ENCODE data around the gene POU2F3.

DNA sequence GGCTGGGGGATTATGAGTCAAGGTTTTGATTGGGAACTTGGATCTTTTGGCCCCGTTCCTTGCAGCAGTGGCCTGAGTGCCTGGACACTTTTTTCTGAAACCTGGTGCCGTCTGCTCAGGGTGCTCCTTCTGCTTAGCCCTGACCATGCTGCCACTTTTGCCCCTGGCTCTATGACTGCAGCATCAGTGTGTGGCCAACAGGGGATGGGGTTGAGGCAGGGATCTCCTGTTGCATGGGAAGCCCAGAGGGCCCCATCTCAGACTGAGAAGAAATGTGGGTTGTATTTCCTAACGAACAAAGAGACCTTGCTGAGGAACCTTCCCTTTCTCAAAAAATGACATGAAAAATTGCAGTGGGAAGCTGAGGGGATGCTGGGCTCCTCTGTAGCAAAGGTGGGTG, 18.7 kb downstream of the POU2F3 start:
- TF ChIP-seq, protein P1, sequence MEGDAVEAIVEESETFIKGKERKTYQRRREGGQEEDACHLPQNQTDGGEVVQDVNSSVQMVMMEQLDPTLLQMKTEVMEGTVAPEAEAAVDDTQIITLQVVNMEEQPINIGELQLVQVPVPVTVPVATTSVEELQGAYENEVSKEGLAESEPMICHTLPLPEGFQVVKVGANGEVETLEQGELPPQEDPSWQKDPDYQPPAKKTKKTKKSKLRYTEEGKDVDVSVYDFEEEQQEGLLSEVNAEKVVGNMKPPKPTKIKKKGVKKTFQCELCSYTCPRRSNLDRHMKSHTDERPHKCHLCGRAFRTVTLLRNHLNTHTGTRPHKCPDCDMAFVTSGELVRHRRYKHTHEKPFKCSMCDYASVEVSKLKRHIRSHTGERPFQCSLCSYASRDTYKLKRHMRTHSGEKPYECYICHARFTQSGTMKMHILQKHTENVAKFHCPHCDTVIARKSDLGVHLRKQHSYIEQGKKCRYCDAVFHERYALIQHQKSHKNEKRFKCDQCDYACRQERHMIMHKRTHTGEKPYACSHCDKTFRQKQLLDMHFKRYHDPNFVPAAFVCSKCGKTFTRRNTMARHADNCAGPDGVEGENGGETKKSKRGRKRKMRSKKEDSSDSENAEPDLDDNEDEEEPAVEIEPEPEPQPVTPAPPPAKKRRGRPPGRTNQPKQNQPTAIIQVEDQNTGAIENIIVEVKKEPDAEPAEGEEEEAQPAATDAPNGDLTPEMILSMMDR (IDR thresholded peaks at IDR 0.05): no peak
- TF ChIP-seq POLR2A (IDR thresholded peaks at IDR 0.05): no peak

Measured in body of pancreas (tissue), 4 donors.